WTC11 (cell line): ENCODE measurements around the gene NXN. TPM values are rescaled to one million over a fixed set of nuclear protein-coding genes. Genes with fewer than 3 reads are reported as not detected.

Source experiments
- ATAC-seq: fragments of 200-7000 bp; cut with Tn5 transposase; 2 replicates; pipeline ENCODE4 v1.10.0; 2021; ENCODE audit warnings: mild to moderate bottlenecking, moderate library complexity
- CTCF ChIA-PET: fragments of 300-600 bp; sonication (Branson Sonifier 250); formaldehyde crosslinking; loops from one replicate; lab custom pipeline; 2021; ENCODE audit warnings: antibody characterized with exemption; lab: Charles Lee
- POLR2A ChIA-PET: fragments of 350-600 bp; sonication (Branson Sonifier 250); formaldehyde crosslinking; loops from one replicate; lab custom pipeline; 2021; ENCODE audit warnings: antibody characterized with exemption; lab: Charles Lee
- DNase-seq: peaks from one replicate; pipeline ENCODE4 v3.0.0; 2021; ENCODE audit warnings: low spot score
- H3K27ac Mint-ChIP-seq: 2 replicates; pipeline ENCODE4 v1.8.0; 2021; ENCODE audit warnings: mixed read lengths
- H3K27me3 Mint-ChIP-seq: 2 replicates; pipeline ENCODE4 v1.8.0; 2021; ENCODE audit warnings: low read depth, mild to moderate bottlenecking, moderate library complexity, mixed read lengths
- H3K36me3 Mint-ChIP-seq: 2 replicates; pipeline ENCODE4 v1.8.0; 2021; ENCODE audit warnings: mixed read lengths
- H3K4me1 Mint-ChIP-seq: 2 replicates; pipeline ENCODE4 v1.8.0; 2022; ENCODE audit warnings: mixed read lengths
- H3K4me3 Mint-ChIP-seq: 2 replicates; pipeline ENCODE4 v1.8.0; 2021; ENCODE audit warnings: mild to moderate bottlenecking, moderate library complexity, mixed read lengths
- H3K9me3 Mint-ChIP-seq: 2 replicates; pipeline ENCODE4 v1.8.0; 2021; ENCODE audit warnings: mixed read lengths
- ATF1 ChIP-seq: sonication (generic); formaldehyde crosslinking; IDR thresholded peaks from 2 replicates; pipeline ENCODE4 v1.8.1; 2023; ENCODE audit warnings: mild to moderate bottlenecking, moderate library complexity, missing genetic modification reagents
- CBFB ChIP-seq: sonication (generic); formaldehyde crosslinking; IDR thresholded peaks from 2 replicates; pipeline ENCODE4 v1.8.1; 2022; ENCODE audit warnings: mild to moderate bottlenecking, low read depth, missing genetic modification reagents
- CREB1 ChIP-seq: sonication (generic); formaldehyde crosslinking; IDR thresholded peaks from 2 replicates; pipeline ENCODE4 v1.8.0; 2023; ENCODE audit warnings: mild to moderate bottlenecking, missing genetic modification reagents
- CREM ChIP-seq: sonication (generic); formaldehyde crosslinking; IDR thresholded peaks from 2 replicates; pipeline ENCODE4 v1.8.1; 2022; ENCODE audit warnings: mild to moderate bottlenecking, missing genetic modification reagents, moderate library complexity
- ETV6 ChIP-seq: sonication (generic); formaldehyde crosslinking; IDR thresholded peaks from 2 replicates; pipeline ENCODE4 v1.8.1; 2022; ENCODE audit warnings: mild to moderate bottlenecking, missing genetic modification reagents
- FOXK1 ChIP-seq: sonication (generic); formaldehyde crosslinking; IDR thresholded peaks from 2 replicates; pipeline ENCODE4 v1.8.0; 2022; ENCODE audit warnings: mild to moderate bottlenecking, moderate library complexity, missing genetic modification reagents
- GTF2I ChIP-seq: fragments of 250-450 bp; sonication (Bioruptor Pico); conservative IDR thresholded peaks from 2 replicates; pipeline ENCODE4 v1.4.0; 2021; ENCODE audit warnings: mild to moderate bottlenecking
- HMGA2 ChIP-seq: fragments of 250-450 bp; sonication (Bioruptor Pico); IDR thresholded peaks from 2 replicates; pipeline ENCODE4 v1.4.0; 2021; ENCODE audit warnings: mild to moderate bottlenecking, moderate library complexity
- IRF2 ChIP-seq: sonication (generic); formaldehyde crosslinking; IDR thresholded peaks from 2 replicates; pipeline ENCODE4 v1.8.0; 2022; ENCODE audit warnings: low read depth, missing genetic modification reagents, borderline replicate concordance
- NFE2L1 ChIP-seq: sonication (generic); formaldehyde crosslinking; IDR thresholded peaks from 2 replicates; pipeline ENCODE4 v1.8.1; 2023; ENCODE audit warnings: missing genetic modification reagents
- NFYB ChIP-seq: sonication (generic); formaldehyde crosslinking; conservative IDR thresholded peaks from 2 replicates; pipeline ENCODE4 v1.8.0; 2022; ENCODE audit warnings: low read depth, missing genetic modification reagents
- PRRX2 ChIP-seq: fragments of 250-450 bp; sonication (Bioruptor Pico); IDR thresholded peaks from 2 replicates; pipeline ENCODE4 v1.8.0; 2021; ENCODE audit warnings: mild to moderate bottlenecking
- RELA ChIP-seq: sonication (generic); formaldehyde crosslinking; IDR thresholded peaks from 2 replicates; pipeline ENCODE4 v1.8.1; 2022; ENCODE audit warnings: missing genetic modification reagents, mild to moderate bottlenecking, borderline replicate concordance
- SMAD3 ChIP-seq: sonication (generic); formaldehyde crosslinking; IDR thresholded peaks from 2 replicates; pipeline ENCODE4 v1.8.0; 2022; ENCODE audit warnings: missing genetic modification reagents, mild to moderate bottlenecking, borderline replicate concordance
- SOX15 ChIP-seq: fragments of 250-450 bp; sonication (Bioruptor Pico); IDR thresholded peaks from 2 replicates; pipeline ENCODE4 v1.9.0; 2021; ENCODE audit warnings: mild to moderate bottlenecking
- SP1 ChIP-seq: sonication (generic); formaldehyde crosslinking; conservative IDR thresholded peaks from 2 replicates; pipeline ENCODE4 v1.8.1; 2022; ENCODE audit warnings: missing genetic modification reagents
- TP53 ChIP-seq: sonication (generic); formaldehyde crosslinking; IDR thresholded peaks from 2 replicates; pipeline ENCODE4 v1.8.1; 2023; ENCODE audit warnings: mild to moderate bottlenecking, missing genetic modification reagents
- ZNF232 ChIP-seq: sonication (generic); formaldehyde crosslinking; IDR thresholded peaks from 2 replicates; pipeline ENCODE4 v1.8.0; 2022; ENCODE audit warnings: mild to moderate bottlenecking, missing genetic modification reagents
- ZNF396 ChIP-seq: fragments of 250-450 bp; sonication (Bioruptor Pico); IDR thresholded peaks from 2 replicates; pipeline ENCODE4 v1.8.0; 2021; ENCODE audit warnings: mild to moderate bottlenecking, moderate library complexity, borderline replicate concordance
- ZNF671 ChIP-seq: fragments of 250-450 bp; sonication (Bioruptor Pico); IDR thresholded peaks from 2 replicates; pipeline ENCODE4 v1.8.0; 2021; ENCODE audit warnings: mild to moderate bottlenecking
- total RNA-seq: library from RNA; stranded (reverse); gene quantifications from 3 replicates; pipeline ENCODE4 v1.2.3, GENCODE V29; 2021
- TF ChIP-seq, protein P1 (sequence below): sonication (generic); formaldehyde crosslinking; IDR thresholded peaks from 2 replicates; pipeline ENCODE4 v1.8.1; 2023; ENCODE audit warnings: mild to moderate bottlenecking, missing genetic modification reagents, moderate library complexity
- TF ChIP-seq, protein P2 (sequence below): fragments of 250-450 bp; sonication (Bioruptor Pico); IDR thresholded peaks from 2 replicates; pipeline ENCODE4 v2.1.2; 2022; ENCODE audit warnings: mild to moderate bottlenecking, moderate library complexity
- TF ChIP-seq, protein P3 (sequence below): fragments of 250-450 bp; sonication (Bioruptor Pico); IDR thresholded peaks from 2 replicates; pipeline ENCODE4 v1.8.0; 2021; ENCODE audit warnings: mild to moderate bottlenecking
- TF ChIP-seq, protein P4 (sequence below): sonication (generic); formaldehyde crosslinking; IDR thresholded peaks from 2 replicates; pipeline ENCODE4 v1.8.1; 2023; ENCODE audit warnings: mild to moderate bottlenecking, missing genetic modification reagents, moderate library complexity
- TF ChIP-seq, protein P5 (sequence below): sonication (generic); formaldehyde crosslinking; IDR thresholded peaks from 2 replicates; pipeline ENCODE4 v1.8.0; 2022; ENCODE audit warnings: mild to moderate bottlenecking, missing genetic modification reagents
- TF ChIP-seq, protein P6 (sequence below): fragments of 250-450 bp; sonication (Bioruptor Pico); IDR thresholded peaks from 2 replicates; pipeline ENCODE4 v1.9.0; 2021; ENCODE audit warnings: mild to moderate bottlenecking
- TF ChIP-seq, protein P7 (sequence below): sonication (generic); formaldehyde crosslinking; IDR thresholded peaks from 2 replicates; pipeline ENCODE4 v1.8.1; 2022; ENCODE audit warnings: missing genetic modification reagents, borderline replicate concordance
- TF ChIP-seq, protein P8 (sequence below): sonication (generic); formaldehyde crosslinking; IDR thresholded peaks from 2 replicates; pipeline ENCODE4 v1.8.1; 2022; ENCODE audit warnings: mild to moderate bottlenecking, moderate library complexity, missing genetic modification reagents
- TF ChIP-seq, protein P9 (sequence below): sonication (generic); formaldehyde crosslinking; IDR thresholded peaks from 2 replicates; pipeline ENCODE4 v1.8.0; 2022; ENCODE audit warnings: mild to moderate bottlenecking, missing genetic modification reagents

The NXN gene
- total RNA-seq, 1 experiment from 2014 or later: 96.8 TPM

DNA sequence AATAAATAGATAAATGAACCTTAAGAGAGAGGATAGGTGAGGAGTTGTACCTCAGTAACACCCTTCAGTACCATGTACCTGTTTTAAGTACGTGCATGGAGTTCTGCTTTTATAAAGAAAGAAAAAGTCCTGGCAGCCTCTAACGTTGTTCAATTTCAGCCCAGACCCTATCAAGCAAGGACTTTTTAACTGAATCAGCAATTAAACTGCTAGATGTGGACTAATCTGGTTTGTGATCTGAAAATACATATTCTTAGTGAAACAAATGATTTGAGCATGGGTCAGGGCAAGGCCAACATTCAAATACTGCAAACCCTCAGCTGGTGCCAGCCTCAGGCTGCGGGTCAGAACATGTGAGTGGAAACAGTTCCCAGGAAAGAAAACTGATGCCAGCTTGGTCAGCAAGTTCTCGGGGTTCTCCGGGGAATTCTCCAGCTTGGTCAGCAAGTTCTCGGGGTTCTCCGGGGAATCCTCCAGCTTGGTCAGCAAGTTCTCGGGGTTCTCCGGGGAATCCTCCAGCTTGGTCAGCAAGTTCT is 112.9 kb downstream of the NXN start:
- Mint-ChIP-seq H3K27ac (0 out of 2 replicates have a peak overlapping the region, but pooled peaks have one; percentile 65), H3K9me3 (no peaks in the 10 kb centered on the region), H3K4me3 (no peak overlapping the region), H3K27me3 (no peaks in the 10 kb centered on the region), H3K36me3 (no peaks in the 10 kb centered on the region; the same call in 1 of the 2 replicates), H3K4me1 (no peaks in the 10 kb centered on the region)
- ATAC-seq: no peak
- DNase-seq: no peak
- POLR2A ChIA-PET: no interaction called here
- CTCF ChIA-PET: interaction anchor here (3.0 kb wide), 1 partner anchor 13 kb away, joined by 15 read pairs; no protein-coding TSS in a partner anchor
- TF ChIP-seq, protein P1, sequence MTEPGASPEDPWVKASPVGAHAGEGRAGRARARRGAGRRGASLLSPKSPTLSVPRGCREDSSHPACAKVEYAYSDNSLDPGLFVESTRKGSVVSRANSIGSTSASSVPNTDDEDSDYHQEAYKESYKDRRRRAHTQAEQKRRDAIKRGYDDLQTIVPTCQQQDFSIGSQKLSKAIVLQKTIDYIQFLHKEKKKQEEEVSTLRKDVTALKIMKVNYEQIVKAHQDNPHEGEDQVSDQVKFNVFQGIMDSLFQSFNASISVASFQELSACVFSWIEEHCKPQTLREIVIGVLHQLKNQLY (CRISPR knock-in tag): no peak
- TF ChIP-seq IRF2 (CRISPR knock-in tag) (no peak), NFYB (CRISPR knock-in tag) (no peak), SP1 (no peak), CBFB (CRISPR knock-in tag) (no peak), GTF2I (CRISPR knock-in tag) (no peak), PRRX2 (CRISPR knock-in tag) (no peak), SOX15 (no peak), SMAD3 (no peak), ATF1 (CRISPR knock-in tag) (no peak), CREM (CRISPR knock-in tag) (no peak), ZNF671 (CRISPR knock-in tag) (no peak), HMGA2 (CRISPR knock-in tag) (no peak), TP53 (CRISPR knock-in tag) (no peak), RELA (CRISPR knock-in tag) (no peak), ETV6 (CRISPR knock-in tag) (no peak)
- TF ChIP-seq, protein P2, sequence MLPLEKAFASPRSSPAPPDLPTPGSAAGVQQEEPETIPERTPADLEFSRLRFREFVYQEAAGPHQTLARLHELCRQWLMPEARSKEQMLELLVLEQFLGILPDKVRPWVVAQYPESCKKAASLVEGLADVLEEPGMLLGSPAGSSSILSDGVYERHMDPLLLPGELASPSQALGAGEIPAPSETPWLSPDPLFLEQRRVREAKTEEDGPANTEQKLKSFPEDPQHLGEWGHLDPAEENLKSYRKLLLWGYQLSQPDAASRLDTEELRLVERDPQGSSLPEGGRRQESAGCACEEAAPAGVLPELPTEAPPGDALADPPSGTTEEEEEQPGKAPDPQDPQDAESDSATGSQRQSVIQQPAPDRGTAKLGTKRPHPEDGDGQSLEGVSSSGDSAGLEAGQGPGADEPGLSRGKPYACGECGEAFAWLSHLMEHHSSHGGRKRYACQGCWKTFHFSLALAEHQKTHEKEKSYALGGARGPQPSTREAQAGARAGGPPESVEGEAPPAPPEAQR (CRISPR knock-in tag): no peak
- TF ChIP-seq, protein P3, sequence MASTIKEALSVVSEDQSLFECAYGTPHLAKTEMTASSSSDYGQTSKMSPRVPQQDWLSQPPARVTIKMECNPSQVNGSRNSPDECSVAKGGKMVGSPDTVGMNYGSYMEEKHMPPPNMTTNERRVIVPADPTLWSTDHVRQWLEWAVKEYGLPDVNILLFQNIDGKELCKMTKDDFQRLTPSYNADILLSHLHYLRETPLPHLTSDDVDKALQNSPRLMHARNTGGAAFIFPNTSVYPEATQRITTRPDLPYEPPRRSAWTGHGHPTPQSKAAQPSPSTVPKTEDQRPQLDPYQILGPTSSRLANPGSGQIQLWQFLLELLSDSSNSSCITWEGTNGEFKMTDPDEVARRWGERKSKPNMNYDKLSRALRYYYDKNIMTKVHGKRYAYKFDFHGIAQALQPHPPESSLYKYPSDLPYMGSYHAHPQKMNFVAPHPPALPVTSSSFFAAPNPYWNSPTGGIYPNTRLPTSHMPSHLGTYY: no peak

DNA sequence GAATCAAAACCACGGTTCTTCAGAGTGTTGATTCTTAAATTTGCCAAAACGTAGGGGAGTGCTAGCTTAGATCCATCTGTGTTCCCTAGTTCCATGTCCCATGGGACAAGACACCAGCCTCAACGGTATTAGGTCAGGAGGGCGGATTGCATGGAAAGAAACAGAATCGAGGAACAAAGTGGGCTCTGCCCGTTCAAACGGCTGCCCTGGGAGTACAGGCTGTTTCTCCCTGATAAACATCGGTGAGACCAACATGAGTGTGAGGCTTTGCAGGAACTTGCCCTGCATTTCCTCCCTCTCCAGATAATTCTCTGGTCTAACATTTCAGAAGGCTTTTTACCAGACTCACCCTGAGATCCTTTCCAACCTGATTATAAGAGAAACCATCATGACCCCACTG is 115.3 kb downstream of the NXN start:
- ATAC-seq (no peak), DNase-seq (no peak)
- no peak overlapping the region for H3K4me3 Mint-ChIP-seq
- CTCF ChIA-PET: no interaction called here
- no peaks in the 10 kb centered on the region; the same call in 1 of the 2 replicates for H3K36me3 Mint-ChIP-seq
- H3K9me3 Mint-ChIP-seq: no peaks in the 10 kb centered on the region
- POLR2A ChIA-PET: no interaction called here
- H3K4me1 Mint-ChIP-seq: peaks cover 5% of the 10 kb centered on the region
- H3K27ac Mint-ChIP-seq: peak overlapping the region; percentile 84
- H3K27me3 Mint-ChIP-seq: no peaks in the 10 kb centered on the region
- TF ChIP-seq, protein P4, sequence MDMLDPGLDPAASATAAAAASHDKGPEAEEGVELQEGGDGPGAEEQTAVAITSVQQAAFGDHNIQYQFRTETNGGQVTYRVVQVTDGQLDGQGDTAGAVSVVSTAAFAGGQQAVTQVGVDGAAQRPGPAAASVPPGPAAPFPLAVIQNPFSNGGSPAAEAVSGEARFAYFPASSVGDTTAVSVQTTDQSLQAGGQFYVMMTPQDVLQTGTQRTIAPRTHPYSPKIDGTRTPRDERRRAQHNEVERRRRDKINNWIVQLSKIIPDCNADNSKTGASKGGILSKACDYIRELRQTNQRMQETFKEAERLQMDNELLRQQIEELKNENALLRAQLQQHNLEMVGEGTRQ (CRISPR knock-in tag): no peak
- TF ChIP-seq, protein P5, sequence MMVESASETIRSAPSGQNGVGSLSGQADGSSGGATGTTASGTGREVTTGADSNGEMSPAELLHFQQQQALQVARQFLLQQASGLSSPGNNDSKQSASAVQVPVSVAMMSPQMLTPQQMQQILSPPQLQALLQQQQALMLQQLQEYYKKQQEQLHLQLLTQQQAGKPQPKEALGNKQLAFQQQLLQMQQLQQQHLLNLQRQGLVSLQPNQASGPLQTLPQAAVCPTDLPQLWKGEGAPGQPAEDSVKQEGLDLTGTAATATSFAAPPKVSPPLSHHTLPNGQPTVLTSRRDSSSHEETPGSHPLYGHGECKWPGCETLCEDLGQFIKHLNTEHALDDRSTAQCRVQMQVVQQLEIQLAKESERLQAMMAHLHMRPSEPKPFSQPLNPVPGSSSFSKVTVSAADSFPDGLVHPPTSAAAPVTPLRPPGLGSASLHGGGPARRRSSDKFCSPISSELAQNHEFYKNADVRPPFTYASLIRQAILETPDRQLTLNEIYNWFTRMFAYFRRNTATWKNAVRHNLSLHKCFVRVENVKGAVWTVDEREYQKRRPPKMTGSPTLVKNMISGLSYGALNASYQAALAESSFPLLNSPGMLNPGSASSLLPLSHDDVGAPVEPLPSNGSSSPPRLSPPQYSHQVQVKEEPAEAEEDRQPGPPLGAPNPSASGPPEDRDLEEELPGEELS (CRISPR knock-in tag): no peak
- TF ChIP-seq, protein P6, sequence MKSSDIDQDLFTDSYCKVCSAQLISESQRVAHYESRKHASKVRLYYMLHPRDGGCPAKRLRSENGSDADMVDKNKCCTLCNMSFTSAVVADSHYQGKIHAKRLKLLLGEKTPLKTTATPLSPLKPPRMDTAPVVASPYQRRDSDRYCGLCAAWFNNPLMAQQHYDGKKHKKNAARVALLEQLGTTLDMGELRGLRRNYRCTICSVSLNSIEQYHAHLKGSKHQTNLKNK: no peak
- TF ChIP-seq ZNF232 (CRISPR knock-in tag) (no peak), CREB1 (CRISPR knock-in tag) (no peak), ATF1 (CRISPR knock-in tag) (no peak), FOXK1 (CRISPR knock-in tag) (no peak), ZNF396 (CRISPR knock-in tag) (no peak), NFE2L1 (CRISPR knock-in tag) (no peak)
- TF ChIP-seq, protein P7, sequence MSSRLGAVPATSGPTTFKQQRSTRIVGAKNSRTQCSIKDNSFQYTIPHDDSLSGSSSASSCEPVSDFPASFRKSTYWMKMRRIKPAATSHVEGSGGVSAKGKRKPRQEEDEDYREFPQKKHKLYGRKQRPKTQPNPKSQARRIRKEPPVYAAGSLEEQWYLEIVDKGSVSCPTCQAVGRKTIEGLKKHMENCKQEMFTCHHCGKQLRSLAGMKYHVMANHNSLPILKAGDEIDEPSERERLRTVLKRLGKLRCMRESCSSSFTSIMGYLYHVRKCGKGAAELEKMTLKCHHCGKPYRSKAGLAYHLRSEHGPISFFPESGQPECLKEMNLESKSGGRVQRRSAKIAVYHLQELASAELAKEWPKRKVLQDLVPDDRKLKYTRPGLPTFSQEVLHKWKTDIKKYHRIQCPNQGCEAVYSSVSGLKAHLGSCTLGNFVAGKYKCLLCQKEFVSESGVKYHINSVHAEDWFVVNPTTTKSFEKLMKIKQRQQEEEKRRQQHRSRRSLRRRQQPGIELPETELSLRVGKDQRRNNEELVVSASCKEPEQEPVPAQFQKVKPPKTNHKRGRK: no peak
- TF ChIP-seq, protein P8, sequence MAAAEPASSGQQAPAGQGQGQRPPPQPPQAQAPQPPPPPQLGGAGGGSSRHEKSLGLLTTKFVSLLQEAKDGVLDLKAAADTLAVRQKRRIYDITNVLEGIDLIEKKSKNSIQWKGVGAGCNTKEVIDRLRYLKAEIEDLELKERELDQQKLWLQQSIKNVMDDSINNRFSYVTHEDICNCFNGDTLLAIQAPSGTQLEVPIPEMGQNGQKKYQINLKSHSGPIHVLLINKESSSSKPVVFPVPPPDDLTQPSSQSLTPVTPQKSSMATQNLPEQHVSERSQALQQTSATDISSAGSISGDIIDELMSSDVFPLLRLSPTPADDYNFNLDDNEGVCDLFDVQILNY (CRISPR knock-in tag): no peak
- TF ChIP-seq, protein P9, sequence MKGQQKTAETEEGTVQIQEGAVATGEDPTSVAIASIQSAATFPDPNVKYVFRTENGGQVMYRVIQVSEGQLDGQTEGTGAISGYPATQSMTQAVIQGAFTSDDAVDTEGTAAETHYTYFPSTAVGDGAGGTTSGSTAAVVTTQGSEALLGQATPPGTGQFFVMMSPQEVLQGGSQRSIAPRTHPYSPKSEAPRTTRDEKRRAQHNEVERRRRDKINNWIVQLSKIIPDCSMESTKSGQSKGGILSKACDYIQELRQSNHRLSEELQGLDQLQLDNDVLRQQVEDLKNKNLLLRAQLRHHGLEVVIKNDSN (CRISPR knock-in tag): no peak
